GM19395 (cell line): ENCODE results near the gene SLC29A2.
A peak's percentile ranks its signal among the peaks of the same experiment; 100 is the strongest.
"Not testable (repeated sequence)": the region's sequence is repeated elsewhere in the genome, so short reads cannot be mapped to it uniquely, and the experiment has no call there.

Experiments used
- ATAC-seq: cut with Tn5 transposase; IDR thresholded peaks from one replicate; pipeline ENCODE4 v1.9.1; 2021; ENCODE audit warnings: mild to moderate bottlenecking, moderate library complexity; ENCODE audit not compliant: unreplicated experiment

The SLC29A2 gene

DNA sequence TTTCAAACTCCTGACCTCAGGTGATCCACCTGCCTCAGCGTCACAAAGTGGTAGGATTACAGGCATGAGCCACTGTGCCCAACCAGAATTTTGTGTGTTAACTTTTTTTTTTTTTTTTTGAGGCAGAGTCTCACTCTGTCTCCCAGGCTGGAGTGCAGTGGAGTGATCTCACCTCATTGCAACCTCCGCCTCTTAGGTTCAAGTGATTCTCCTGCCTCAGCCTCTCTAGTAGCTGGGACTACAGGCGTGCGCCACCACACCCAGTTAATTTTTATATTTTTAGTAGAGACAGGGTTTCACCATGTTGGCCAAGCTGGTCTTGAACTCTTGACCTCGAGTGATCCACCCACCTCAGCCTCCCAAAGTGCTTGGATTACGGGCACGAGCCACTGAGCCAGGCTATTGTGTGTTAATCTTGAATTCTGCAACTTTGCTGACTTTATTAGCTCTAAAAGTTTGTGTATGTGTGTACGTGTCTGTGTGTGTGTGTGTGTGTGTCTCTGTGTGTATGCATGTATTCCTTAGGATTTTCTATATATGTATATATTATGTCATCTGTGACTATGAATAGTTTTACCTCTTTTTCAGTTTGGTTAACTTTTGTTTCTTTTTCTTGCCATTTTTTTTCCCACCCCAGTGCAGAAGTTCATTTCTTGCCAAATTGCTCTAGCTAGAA lies 20.9 kb downstream of the SLC29A2 start:
- ATAC-seq: not testable (repeated sequence)

DNA sequence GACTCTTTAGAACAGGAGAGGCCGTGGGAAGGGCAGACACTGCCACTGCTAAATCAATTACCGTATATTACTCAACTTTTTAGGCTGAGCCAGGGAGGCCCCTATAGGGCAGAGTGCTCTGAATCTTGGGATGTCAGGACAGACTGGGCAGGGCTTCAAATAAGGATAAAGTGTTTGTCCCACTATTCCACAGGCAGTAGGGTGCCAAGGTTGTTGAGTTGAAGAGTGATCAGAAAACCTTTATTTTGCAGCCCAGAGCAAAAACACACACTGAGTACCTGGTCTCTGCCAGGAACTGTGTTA lies 22.5 kb downstream of the SLC29A2 start:
- ATAC-seq: no peak

DNA sequence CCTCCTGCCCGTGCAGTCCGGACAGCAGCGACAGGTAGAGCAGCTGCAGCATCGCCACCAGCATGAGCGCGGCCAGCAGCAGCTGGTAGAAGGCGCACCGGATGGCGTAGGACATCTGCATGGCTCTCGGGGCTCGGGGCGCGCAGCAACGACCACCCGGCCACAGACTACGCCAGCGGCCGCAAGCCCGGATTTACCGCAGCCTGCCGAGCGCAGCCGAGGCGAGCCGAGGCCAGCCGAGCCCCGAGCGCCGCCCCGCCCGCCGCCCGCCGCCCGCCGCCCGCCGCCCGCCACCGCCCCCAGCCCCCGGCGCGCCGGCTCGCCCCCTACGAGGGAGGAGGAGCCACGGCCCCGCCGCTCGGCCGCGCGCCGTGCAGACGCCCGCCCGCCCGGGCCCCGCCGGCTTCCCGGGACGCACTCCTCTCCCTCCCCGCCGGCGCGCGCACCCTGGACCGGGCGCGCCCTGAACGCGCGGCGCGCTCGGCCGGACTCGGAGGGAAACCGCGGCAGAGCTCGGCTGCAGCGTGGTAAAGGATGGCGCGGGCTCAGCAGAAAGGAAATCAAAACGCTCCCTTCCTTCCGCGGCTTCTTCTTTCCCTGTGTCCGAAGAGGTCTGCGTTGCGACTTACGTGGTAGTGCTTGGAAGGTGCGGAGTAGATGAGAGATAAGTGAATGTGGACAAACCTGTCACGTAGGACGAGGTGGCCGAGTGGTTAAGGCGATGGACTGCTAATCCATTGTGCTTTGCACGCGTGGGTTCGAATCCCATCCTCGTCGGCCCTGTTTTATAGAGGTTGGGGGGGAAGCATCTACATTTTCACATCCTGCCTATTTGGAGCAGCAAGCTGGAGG lies 23.9 kb downstream of the SLC29A2 start, which contains the start of gene B4GAT1:
Gene B4GAT1, minus strand, starts transcription at position 205 of the 852 bp plus-strand sequence. Its CDS starts 84 bp downstream, at position 121.
- ATAC-seq: no peak

DNA sequence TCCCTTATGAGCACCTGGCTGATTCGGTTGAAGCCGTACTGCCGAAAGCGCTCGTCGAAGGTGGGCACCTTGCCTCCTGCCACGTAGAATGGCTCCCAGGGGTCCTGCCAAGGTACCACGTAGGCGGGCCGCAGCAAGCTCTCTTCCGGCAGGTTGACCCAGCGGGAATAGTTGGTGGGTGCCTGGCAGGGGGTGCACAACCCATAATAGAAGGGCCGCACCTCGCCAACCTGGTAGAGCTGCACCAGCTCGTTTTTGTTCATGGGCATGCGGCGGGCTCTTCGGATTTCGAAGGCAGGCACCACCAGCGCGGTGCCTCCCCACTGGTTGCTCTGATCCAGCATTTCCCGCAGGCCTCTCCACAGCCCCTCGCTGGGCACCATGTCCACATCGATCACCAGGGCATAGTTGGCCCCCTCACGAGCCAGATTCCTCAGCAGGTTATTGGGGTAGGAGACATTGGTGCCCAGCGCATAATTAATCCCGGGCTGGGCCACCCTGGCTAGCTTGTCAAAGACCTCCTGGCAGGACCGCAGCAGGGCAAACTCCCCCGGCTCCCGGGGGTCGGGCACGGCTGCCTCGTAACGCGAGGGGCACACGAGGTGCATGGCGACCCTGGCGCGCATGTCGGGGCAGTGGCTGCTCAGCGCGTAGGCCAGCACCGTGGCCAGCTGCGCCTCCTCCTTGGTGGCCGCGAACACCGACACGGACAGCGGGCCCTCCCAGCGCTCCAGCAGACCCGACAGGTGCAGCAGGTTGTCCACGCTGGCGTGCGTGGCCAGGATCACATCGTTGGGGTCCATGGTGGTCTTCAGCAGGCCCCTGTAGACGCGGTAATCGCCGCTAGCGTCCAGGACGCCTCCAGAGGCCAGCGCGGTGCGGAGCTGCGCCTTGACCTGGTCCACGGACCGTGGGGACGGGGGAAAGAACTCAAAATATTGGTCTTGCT lies 24.8 kb downstream of the SLC29A2 start:
- no peak for ATAC-seq

DNA sequence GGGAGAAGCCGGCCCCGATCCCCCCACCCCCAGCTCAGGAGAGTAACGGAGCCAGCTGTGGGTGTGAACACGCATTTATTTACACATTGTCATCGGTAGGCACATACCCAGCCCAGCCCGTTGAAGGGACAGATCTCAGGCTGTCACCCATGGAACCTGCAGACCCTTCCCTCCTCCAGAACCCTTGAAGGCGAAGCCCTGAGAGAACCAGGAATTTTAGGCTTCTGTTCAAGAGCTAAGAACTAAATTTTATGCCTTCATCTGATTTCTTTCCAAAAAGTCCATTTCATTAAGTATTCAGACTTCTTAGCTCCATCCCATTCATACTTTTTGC lies 26.3 kb downstream of the SLC29A2 start:
- ATAC-seq: peak; percentile 13

DNA sequence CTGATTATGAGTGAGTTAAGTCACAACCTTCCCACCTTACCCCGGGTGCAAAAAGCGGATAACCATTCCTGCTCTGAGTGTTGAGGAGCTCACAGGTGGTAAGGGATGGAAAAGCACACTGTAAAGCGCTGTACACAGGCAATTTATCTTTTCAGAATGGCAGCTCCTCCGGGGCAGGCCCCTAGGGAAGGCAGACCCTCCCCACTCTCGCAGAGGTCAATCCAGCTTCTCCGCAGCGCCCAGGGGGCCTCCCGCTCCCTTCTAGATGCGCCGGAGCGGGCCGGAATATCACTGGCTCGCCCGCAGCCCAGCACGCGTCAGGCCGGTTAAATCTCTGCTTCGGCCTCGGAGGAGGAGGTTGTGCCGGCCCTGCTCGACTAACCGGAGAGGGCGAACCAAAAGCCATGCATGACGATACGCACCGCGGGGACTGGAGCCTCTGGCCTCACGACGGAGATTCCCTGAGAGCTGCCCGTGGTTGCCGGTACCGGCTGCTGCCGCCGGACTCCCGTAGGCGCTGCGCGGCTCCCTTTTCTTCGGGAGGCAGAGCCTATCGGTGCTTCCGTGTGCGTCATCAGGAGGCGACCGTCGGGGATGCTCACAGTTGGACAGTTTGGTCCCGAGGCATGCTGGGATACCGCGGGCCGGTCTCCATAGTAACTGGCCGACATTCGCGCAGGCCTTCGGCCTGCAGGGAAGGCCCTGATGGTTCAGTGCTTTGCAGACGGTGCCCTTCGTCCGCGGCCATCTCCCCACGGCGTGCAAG lies 26.8 kb downstream of the SLC29A2 start, which contains the start of gene BRMS1:
Gene BRMS1, minus strand, starts transcription at position 555 of the 766 bp plus-strand sequence. CDS start 2,870 bp downstream, outside the sequence.
- ATAC-seq: peak; percentile 63

DNA sequence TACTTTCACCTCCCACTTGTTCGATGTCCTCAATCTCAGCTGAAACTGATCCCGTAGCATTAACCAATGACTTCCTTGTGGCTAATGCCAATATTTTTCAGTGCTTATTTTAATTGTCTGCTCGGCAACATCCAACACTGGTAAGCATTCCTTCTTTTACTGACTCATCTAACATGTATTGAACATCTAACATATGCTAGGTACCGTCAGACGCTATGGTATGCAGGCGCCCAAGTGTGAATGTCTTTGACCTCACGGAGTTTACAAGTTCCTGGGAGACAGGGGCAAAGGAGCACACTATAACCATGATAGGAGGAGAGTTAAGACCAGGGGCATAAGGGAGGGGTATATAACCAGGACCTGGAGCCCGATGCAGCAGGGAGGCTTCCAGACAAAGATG lies 28.4 kb downstream of the SLC29A2 start:
- no peak for ATAC-seq

DNA sequence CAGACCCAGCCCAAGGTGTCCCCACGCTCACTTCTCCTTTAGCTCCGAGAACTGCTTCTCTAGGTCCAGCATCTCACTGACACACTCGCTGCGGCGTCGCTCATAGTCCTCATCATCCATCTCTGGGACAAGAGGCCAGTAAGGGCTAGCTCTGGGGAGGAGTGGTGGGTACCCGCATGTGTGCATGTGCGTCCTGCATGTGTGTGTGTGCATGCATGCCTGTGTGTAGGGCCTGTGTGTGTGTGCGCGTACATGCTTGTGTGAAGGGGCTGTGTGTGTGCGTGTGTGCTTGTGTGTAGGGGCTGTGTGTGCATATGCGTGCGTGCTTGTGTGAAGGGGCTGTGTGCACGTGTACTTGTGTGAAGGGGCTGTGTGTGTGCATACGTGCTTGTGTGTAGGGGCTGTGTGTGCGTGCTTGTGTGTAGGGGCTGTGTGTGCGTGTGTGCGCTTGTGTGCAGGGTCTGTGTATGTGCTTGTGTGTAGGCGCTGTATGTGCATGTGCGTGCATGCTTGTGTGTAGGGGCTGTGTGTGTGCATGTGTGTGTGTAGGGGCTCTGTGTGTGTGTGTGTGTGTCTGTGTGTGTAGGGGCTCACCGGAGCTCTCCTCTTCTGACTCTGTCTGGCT lies 29.9 kb downstream of the SLC29A2 start:
- ATAC-seq: no peak

DNA sequence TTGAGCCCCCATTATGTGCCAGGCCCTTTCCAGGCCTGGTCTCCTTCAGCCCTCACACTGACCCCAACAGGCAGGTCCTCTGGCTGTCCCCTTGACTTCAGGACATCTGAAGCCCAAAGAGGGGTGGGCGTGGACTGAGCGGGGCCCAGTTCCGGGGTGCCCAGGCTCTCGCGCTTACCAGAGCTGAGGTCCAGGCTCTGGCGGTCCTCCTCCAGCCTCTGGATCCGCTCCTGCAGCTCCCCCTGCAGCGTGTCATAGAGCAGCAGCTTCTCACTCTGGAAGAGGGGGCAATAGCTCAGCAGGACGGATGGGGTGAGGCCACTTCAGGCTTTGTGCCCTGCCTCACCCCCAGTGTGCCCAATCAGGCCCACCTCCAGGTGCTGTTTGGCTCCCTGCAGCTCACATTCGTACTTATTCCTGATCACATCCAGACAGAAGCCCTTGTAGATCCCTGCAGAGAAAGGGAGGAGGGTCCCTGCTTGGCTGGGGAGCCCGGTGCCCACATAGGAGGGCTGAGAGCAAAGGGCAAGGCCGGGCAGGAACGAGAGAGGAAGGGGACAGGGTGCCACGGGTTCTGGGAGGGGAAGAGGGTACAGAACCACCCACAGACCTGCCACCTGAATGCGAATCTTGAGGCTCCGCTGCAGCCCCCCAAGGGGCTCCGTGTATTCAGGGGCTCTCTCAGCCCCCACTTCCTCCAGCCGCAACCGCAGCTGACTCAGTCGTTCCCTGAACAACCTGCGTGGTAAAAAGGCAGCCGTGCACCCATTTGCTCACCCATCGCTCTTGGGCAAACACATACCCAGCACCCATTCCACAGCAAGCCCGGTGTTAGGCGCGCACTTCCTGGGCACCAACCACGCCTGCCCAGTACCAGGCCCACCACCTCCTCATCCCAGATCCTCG lies 30.7 kb downstream of the SLC29A2 start:
- no peak for ATAC-seq

DNA sequence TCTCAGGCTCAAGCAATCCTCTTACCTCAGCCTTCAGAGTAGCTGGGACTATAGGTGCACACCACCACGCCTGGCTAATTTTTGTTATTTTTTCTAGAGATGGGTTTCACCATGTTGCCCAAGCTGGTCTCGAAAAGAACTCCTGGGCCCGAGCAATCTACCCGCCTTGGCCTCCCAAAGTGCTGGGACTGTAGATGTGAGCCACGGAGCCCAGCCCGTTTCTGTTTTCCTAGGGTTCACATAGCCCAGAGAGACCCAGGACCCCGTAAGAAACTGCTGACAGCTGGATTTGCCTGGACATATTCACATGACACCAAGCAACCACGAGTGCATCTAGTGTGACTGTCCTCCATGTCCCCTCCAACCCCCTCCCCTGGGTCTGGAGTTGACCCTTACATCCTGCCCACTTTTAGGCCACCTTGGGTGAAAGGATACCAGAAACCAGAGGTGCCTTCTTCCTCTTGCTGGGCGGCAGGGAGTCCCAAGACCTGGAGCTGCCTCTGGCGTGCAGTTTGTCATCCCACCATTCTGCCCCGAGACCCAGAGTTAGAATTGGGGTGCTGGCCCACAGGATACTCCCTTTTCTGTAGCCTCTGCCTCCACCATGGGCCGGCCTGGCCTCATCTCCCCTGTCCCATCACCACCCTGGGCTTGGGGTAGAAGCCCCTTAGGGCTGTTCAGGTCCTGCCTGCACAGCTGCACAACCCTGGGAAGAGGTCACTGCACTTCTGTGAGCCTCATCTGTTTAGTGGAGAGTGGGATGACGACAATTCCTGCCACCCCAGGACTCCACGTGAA lies 31.7 kb downstream of the SLC29A2 start:
- no peak for ATAC-seq

DNA sequence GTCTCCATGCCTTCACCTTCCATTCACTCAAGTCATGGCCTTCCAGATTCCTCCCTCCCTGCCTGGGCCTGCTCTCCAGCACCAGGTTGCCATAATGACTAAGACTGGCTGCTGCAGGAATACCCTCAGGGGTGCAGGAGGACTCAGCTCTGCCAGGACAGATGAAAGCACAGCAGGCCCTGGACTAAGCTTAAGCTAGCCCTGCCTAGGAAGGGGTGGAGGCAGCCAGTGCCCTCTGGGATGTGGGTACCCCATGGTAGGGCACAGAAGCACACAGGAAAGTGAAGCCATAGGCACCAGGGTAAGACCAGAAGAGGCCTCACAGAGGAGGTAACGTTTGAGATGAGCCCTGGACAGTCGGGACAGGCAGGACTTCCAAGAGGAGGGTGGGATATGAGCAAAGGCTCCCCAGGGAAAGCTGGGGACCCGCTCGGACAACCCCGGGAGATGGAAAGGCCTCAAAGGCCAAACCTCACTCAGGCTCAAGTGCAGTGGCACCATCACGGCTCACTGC lies 32.3 kb downstream of the SLC29A2 start:
- ATAC-seq: no peak

DNA sequence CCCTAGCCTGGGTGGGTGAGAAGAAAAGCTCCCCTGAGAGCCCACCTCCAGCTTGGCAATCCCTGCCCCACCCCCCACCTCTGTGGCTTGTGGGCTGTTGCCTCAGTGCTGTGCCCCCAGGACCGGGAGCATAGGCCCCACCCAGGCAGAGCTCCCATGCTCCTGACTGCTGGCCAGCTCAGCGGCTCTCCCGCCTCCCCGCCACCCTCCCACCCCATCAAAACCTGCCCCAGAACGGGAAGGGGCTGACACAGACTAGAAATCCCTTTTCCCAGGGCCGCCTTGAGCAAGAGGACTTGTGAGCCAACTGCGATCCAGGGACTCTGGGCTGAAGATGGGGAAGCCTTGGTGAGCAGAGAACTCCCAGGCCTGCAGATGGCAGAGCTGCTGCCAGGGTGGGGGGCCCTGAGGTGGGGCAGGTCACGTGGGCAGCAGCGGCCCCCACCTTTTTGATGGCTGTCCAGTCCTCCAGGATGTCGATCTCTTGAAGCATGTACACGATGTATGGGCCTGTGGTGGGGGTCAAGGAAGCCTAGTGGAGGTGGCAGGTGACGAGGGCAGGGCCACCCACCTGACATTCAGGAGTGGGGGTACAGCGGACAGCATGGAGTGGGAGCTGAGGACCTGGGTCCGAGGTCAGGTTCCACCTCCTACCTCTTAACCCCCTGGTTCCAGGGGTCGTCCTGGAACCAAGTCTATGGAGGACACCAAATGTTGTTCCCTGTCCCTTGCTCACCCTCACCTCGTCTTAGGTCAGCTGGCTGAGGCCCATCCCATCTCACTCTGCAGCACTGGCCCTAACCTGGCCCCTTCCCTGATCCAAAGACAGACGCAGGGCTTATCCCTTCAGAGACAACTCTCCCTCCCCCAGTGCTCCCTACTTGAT lies 33.0 kb downstream of the SLC29A2 start:
- ATAC-seq: no peak

DNA sequence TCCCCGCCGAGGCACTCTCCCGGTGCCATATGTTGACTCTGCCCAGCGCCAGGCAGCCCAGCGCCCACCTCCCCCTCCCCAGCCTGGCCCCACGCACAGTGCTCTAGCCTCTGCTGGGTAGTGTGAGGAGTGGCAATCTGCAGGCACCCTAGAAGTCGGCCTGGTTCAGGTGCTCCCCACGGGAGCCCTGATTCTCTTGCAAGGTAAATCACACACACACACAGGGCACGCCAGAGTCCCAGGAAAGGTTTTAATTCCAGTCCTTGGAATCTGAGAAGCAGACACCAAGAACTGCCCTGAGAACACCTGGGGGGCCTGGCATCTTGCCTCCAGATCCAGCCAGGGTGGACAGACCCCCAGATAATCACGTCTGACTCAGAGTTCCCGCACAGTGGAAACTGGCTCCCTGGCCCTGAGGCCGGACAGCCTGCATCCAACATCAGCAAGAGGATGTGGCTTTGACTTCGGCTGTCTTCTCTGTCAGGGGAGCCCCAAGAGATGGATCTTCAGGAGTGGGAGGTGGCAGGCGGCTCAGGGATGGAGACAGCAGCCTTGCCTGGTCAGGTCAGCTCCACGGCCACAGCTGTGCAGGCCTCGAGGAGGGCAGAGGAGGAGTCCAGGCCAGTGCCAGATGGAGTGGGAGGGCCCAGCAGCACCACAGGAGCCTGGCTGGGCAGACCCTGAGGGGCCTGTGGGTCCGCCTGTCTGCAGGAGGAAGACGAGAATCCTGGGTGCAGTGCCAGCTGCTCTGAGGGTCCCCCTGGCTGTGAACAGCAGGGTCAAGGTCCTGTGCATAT lies 34.3 kb downstream of the SLC29A2 start:
- no peak for ATAC-seq

DNA sequence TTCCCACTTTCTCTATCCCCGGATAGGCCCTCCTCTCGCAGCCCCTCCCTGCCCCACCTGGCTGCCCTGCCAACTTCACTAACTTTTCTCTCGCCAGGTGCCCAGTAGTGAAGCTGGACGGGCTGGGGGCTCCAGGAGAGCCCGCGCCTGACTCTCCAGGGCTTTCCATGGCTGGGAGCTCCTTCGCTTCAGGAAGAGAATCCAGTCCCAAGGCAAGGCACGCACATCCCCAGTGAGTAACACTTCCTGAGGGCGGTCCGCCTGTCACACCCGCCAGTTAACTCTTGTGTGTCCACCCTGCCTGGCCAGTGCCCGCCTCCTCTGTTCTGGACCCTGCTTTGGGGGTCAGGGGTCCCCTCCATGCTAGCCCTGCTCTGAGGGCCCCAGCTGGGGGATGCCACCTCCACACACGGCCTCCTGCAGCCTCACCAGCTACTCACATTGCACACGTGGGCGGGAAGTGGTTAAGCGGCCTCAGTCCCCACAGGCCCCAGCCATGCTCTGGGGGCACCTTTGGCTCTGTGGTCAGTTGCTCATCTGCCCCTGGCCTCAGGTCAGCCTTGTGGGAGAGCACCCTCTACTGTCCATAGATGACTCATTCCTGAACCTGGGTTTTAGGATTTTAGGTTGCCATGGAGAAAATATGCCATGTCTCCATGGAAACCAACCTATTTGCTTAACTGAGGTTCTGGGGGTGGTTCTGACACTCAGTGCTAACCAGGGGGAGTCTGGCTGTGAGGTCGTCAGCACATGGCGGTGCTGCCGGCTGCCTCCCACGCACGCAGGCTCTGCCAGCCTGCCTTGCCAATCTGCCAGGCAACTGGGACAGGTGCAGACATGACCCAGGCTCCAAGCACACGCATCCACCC lies 35.1 kb downstream of the SLC29A2 start, which contains the start of gene RIN1:
Gene RIN1, minus strand, starts transcription at position 201 of the 869 bp plus-strand sequence. Its CDS starts 32 bp downstream, at position 169.
- ATAC-seq: peak; percentile 61
